Aortic smooth muscle cell (primary cell): ENCODE measurements around the gene CFAP221. TPM values are rescaled to one million over a fixed set of nuclear protein-coding genes. Genes with fewer than 3 reads are reported as not detected.

Experiments
- total RNA-seq: library from RNA; depleted of rRNA; stranded (reverse); fragments of >200 nt; gene quantifications from 2 replicates; pipeline ENCODE4 v1.2.3, GENCODE V29; 2014

Gene CFAP221
- total RNA-seq, result 0.26 and 0.37 TPM in 2 replicates

GRCh38 chr2:119544075-119544938, at the start of gene CFAP221:
TSS of gene CFAP221 (plus strand) at chr2:119544449. CDS start at chr2:119546132, 1,683 bp downstream.

GRCh38 chr2:119523952-119524694, 20.1 kb upstream of the CFAP221 start, which contains the start of gene SCTR:
TSS of gene SCTR (minus strand) at chr2:119524483. CDS start at chr2:119524226, 257 bp downstream.

Other genes starting within 250 kb of the CFAP221 start
- gene C2orf76, start 177.6 kb upstream of the CFAP221 start, total RNA-seq, result 17.6 and 18.0 TPM in 2 replicates
- 133 and 164 TPM in 2 replicates for gene DBI, start 177.5 kb upstream of the CFAP221 start, total RNA-seq
- gene TMEM37, start 112.6 kb upstream of the CFAP221 start, total RNA-seq, result 0.13 TPM in 1 of 2 replicates, not detected in the other
- not detected in 2 replicates for gene SCTR, start 20.0 kb upstream of the CFAP221 start, total RNA-seq
- gene TMEM177, start 134.8 kb downstream of the CFAP221 start, total RNA-seq, result 4.2 and 4.3 TPM in 2 replicates
- gene PTPN4, start 215.5 kb downstream of the CFAP221 start, total RNA-seq, result 21.1 and 24.9 TPM in 2 replicates